ENCODE data around the gene CTAGE9.

CTAGE9 gene

GRCh38 chr6:131678442-131678841 lies 32.4 kb downstream of the CTAGE9 start:
- no peaks in the 10 kb centered on the region for H3K4me1 ChIP-seq (ENCODE audit: control insufficient read depth, insufficient read depth, low read length, poor library complexity, severe bottlenecking)
- H3K4me3 ChIP-seq (ENCODE audit: extremely low read depth, insufficient read depth, low read length, poor library complexity, severe bottlenecking) = no peak overlapping the region
- 53 to 61% methylated on average over 4 to 5 of the region's 5 CpGs for WGBS, 2 experiments (ENCODE audit: insufficient coverage in 2 of 2)
- no peaks in the 10 kb centered on the region for H3K36me3 ChIP-seq (ENCODE audit: control insufficient read depth, insufficient read depth, low read length)
- H3K9me3 ChIP-seq (ENCODE audit: control insufficient read depth, low read length) = no peaks in the 10 kb centered on the region
- no peak overlapping the region for H3K27ac ChIP-seq (ENCODE audit: low read depth, low read length, severe bottlenecking)

GRCh38 chr6:131673184-131673583 lies 37.6 kb downstream of the CTAGE9 start:
- H3K4me1 ChIP-seq (ENCODE audit: control insufficient read depth, insufficient read depth, low read length, poor library complexity, severe bottlenecking) = no peaks in the 10 kb centered on the region

GRCh38 chr6:131669891-131670290 lies 40.9 kb downstream of the CTAGE9 start:
- WGBS, 2 experiments (ENCODE audit: insufficient coverage in 2 of 2) = 71 to 89% methylated on average over 1 of the region's 1 CpG
- Histone ChIP-seq H3K9me3 (ENCODE audit: control insufficient read depth, low read length) (no peaks in the 10 kb centered on the region), H3K36me3 (ENCODE audit: control insufficient read depth, insufficient read depth, low read length) (no peaks in the 10 kb centered on the region), H3K4me3 (ENCODE audit: extremely low read depth, insufficient read depth, low read length, poor library complexity, severe bottlenecking) (no peak overlapping the region), H3K27ac (ENCODE audit: low read depth, low read length, severe bottlenecking) (no peak overlapping the region), H3K4me1 (ENCODE audit: control insufficient read depth, insufficient read depth, low read length, poor library complexity, severe bottlenecking) (no peaks in the 10 kb centered on the region)

More at GRCh38 chr6:131673184-131673583, 37.6 kb downstream of the CTAGE9 start:
- 80% methylated on average over 1 of the region's 2 CpGs; no CpG with 5 or more reads in 1 of the 2 experiments for WGBS, 2 experiments (ENCODE audit: insufficient coverage in 2 of 2)
- Histone ChIP-seq H3K4me3 (ENCODE audit: extremely low read depth, insufficient read depth, low read length, poor library complexity, severe bottlenecking) (no peak overlapping the region), H3K27ac (ENCODE audit: low read depth, low read length, severe bottlenecking) (no peak overlapping the region), H3K9me3 (ENCODE audit: control insufficient read depth, low read length) (no peaks in the 10 kb centered on the region), H3K36me3 (ENCODE audit: control insufficient read depth, insufficient read depth, low read length) (no peaks in the 10 kb centered on the region)

- no peaks in the 10 kb centered on the region for H3K9me3 ChIP-seq (ENCODE audit: control insufficient read depth, low read length)
- H3K4me1 ChIP-seq (ENCODE audit: control insufficient read depth, insufficient read depth, low read length, poor library complexity, severe bottlenecking) = no peaks in the 10 kb centered on the region
- no CpG with 5 or more reads among the region's 2 CpGs for WGBS, 2 experiments (ENCODE audit: insufficient coverage in 2 of 2)
- H3K27ac ChIP-seq (ENCODE audit: low read depth, low read length, severe bottlenecking) = no peak overlapping the region
- H3K36me3 ChIP-seq (ENCODE audit: control insufficient read depth, insufficient read depth, low read length) = no peaks in the 10 kb centered on the region
- H3K4me3 ChIP-seq (ENCODE audit: extremely low read depth, insufficient read depth, low read length, poor library complexity, severe bottlenecking) = no peak overlapping the region
These were observed 47.1 kb downstream of the CTAGE9 start for GRCh38 chr6:131663578-131664165.

DNA sequence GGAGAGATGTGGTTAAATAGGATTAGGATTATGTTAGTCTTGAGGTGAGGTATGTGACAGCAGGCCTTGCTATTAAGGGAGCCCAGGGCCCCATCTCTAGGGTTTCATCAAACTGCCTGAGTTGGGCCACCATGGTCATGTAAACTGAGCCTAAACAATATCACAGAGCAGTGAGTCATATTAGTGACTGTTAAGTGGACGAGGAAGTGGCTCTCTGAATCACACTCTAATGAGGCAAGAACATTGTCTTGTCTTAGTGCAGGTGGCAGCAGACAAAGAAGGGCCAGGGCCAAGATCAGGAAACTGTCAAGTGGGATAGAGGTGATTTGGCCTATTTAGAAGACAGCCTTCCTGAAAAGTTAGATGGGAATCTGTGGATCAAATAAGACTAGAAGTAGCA lies 50.6 kb downstream of the CTAGE9 start:
- Histone ChIP-seq H3K4me3 (ENCODE audit: extremely low read depth, insufficient read depth, low read length, poor library complexity, severe bottlenecking) (no peak overlapping the region), H3K36me3 (ENCODE audit: control insufficient read depth, insufficient read depth, low read length) (no peaks in the 10 kb centered on the region), H3K9me3 (ENCODE audit: control insufficient read depth, low read length) (no peaks in the 10 kb centered on the region), H3K4me1 (ENCODE audit: control insufficient read depth, insufficient read depth, low read length, poor library complexity, severe bottlenecking) (no peaks in the 10 kb centered on the region), H3K27ac (ENCODE audit: low read depth, low read length, severe bottlenecking) (no peak overlapping the region)
- 58 to 75% methylated on average over 1 of the region's 1 CpG for WGBS, 2 experiments (ENCODE audit: insufficient coverage in 2 of 2)

All from mesodermal cell (in vitro differentiated cells).